ENCODE measurements around the gene RXRA.

The RXRA gene

DNA sequence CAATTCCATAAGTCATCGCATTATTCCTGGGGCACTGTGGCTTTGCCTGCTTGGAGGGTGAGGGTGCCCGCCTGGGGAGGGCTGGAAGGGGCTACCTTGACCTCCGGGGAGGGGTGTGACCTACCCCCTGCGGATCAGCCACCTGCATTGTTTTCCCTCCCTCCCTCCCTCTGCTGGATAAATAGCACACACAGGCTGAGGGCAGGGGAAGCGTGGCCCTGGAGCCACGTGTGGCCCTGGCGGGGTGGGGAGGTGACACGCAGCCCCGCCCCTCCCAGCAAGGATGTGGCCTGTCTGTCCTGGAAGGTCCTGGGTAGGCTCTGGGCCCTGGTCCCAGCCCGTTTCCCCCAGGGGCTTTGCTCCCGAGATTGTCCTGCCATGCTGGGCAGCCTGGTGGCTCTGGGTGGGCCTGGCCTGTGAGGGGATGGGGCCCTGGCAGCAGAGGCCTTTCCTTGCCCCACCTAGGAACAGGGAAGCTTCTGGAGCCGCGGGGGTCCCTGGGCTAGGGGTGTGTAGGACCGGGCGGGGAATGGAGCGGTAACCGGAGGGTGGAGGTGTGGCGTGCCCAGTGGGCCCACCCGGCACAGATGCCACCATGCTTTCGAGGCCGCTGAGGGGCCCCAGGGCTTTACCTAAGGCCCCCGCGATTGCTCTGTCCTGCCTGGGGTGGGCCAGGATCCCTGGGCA, 33.4 kb downstream of the RXRA start:
- no peak for TF ChIP-seq LEF1 (IDR thresholded peaks at IDR 0.05; ENCODE audit: borderline replicate concordance)
- no peak for TF ChIP-seq SP1 (IDR thresholded peaks at IDR 0.05)
- TF ChIP-seq BHLHE40 (IDR thresholded peaks at IDR 0.05; ENCODE audit: borderline replicate concordance): no peak
- no peak for TF ChIP-seq NFRKB (IDR thresholded peaks at IDR 0.05)
- TF ChIP-seq PKNOX1 (IDR thresholded peaks at IDR 0.05): no peak
- TF ChIP-seq FOXM1 (IDR thresholded peaks at IDR 0.05; ENCODE audit: borderline replicate concordance): no peak
- no peak for TF ChIP-seq FOXK2 (IDR thresholded peaks at IDR 0.05)
- no peak for TF ChIP-seq ELF4 (IDR thresholded peaks at IDR 0.05)
- TF ChIP-seq SUZ12 (IDR thresholded peaks at IDR 0.05): no peak
- no peak for TF ChIP-seq ARNT (IDR thresholded peaks at IDR 0.05)
- TF ChIP-seq FOXA1 (IDR thresholded peaks at IDR 0.05): no peak
- POLR2A ChIA-PET: no interaction called here
- DNase-seq (ENCODE audit: extremely low spot score): no peak
- CTCF ChIA-PET: no interaction called here

GRCh38 chr9:134360180-134360759, 34.0 kb downstream of the RXRA start:
- TF ChIP-seq ZNF384 (IDR thresholded peaks at IDR 0.05): no peak
- TF ChIP-seq BHLHE40 (IDR thresholded peaks at IDR 0.05; ENCODE audit: borderline replicate concordance): no peak
- no peak for TF ChIP-seq LEF1 (IDR thresholded peaks at IDR 0.05; ENCODE audit: borderline replicate concordance)
- TF ChIP-seq FOXM1 (IDR thresholded peaks at IDR 0.05; ENCODE audit: borderline replicate concordance): no peak
- TF ChIP-seq TARDBP (IDR thresholded peaks at IDR 0.05): no peak
- no peak for TF ChIP-seq FOXA1 (IDR thresholded peaks at IDR 0.05)
- TF ChIP-seq NFRKB (IDR thresholded peaks at IDR 0.05): no peak
- TF ChIP-seq PKNOX1 (IDR thresholded peaks at IDR 0.05): no peak
- TF ChIP-seq SUZ12 (IDR thresholded peaks at IDR 0.05): no peak
- TF ChIP-seq L3MBTL2 (conservative IDR thresholded peaks at IDR 0.05): no peak
- no peak for TF ChIP-seq HDGF (IDR thresholded peaks at IDR 0.05; ENCODE audit: borderline replicate concordance)
- no peak for TF ChIP-seq FOXK2 (IDR thresholded peaks at IDR 0.05)
- no peak for TF ChIP-seq SP1 (IDR thresholded peaks at IDR 0.05)
- TF ChIP-seq ARNT (IDR thresholded peaks at IDR 0.05): no peak
- TF ChIP-seq ELF4 (IDR thresholded peaks at IDR 0.05): no peak
- DNase-seq (ENCODE audit: extremely low spot score): no peak
- ChIA-PET POLR2A (no interaction called here), CTCF (no interaction called here)

DNA sequence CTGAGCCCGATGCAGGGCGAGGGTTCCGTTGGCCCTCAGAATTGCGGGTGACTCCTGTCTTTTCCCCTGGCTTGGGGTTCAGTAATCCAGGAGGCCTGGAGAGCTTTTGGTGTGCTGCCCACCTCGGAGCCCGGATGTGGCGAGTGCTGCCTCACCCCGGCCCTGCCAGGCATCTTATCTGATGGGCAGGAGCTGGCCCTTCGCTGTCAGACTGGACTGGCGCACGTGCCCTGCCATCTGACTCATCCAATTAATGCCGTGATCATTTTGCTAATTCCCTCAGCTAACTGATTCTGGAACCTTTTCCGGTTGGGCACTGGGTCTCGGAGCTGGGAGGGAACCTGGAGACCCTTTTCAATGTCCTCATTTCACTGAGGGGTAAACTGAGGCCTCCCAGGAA, 34.6 kb downstream of the RXRA start:
- no peak for DNase-seq (ENCODE audit: extremely low spot score)
- TF ChIP-seq SP1 (IDR thresholded peaks at IDR 0.05) (no peak), ARNT (IDR thresholded peaks at IDR 0.05) (no peak), FOXA1 (IDR thresholded peaks at IDR 0.05) (no peak), FOXK2 (IDR thresholded peaks at IDR 0.05) (no peak), ZNF384 (IDR thresholded peaks at IDR 0.05) (no peak), FOXM1 (IDR thresholded peaks at IDR 0.05; ENCODE audit: borderline replicate concordance) (no peak), PKNOX1 (IDR thresholded peaks at IDR 0.05) (no peak), BHLHE40 (IDR thresholded peaks at IDR 0.05; ENCODE audit: borderline replicate concordance) (no peak), HDGF (IDR thresholded peaks at IDR 0.05; ENCODE audit: borderline replicate concordance) (no peak), TARDBP (IDR thresholded peaks at IDR 0.05) (no peak), LEF1 (IDR thresholded peaks at IDR 0.05; ENCODE audit: borderline replicate concordance) (no peak), NFRKB (IDR thresholded peaks at IDR 0.05) (no peak), CTBP1 (IDR thresholded peaks at IDR 0.05; ENCODE audit: borderline replicate concordance) (no peak), L3MBTL2 (conservative IDR thresholded peaks at IDR 0.05) (no peak), SUZ12 (IDR thresholded peaks at IDR 0.05) (no peak), ELF4 (IDR thresholded peaks at IDR 0.05) (no peak)
- ChIA-PET POLR2A (no interaction called here), CTCF (no interaction called here)

- DNase-seq (ENCODE audit: extremely low spot score): no peak
- no peak for TF ChIP-seq NFRKB (IDR thresholded peaks at IDR 0.05)
- TF ChIP-seq LEF1 (IDR thresholded peaks at IDR 0.05; ENCODE audit: borderline replicate concordance): no peak
- no peak for TF ChIP-seq BHLHE40 (IDR thresholded peaks at IDR 0.05; ENCODE audit: borderline replicate concordance)
- no peak for TF ChIP-seq ZNF384 (IDR thresholded peaks at IDR 0.05)
- CTCF ChIA-PET: no interaction called here
- POLR2A ChIA-PET: no interaction called here
Measured at GRCh38 chr9:134361426-134361825, 35.2 kb downstream of the RXRA start.

- TF ChIP-seq PKNOX1 (IDR thresholded peaks at IDR 0.05) (no peak), FOXK2 (IDR thresholded peaks at IDR 0.05) (no peak), FOXA1 (IDR thresholded peaks at IDR 0.05) (no peak), L3MBTL2 (conservative IDR thresholded peaks at IDR 0.05) (no peak), FOXM1 (IDR thresholded peaks at IDR 0.05; ENCODE audit: borderline replicate concordance) (no peak), HDGF (IDR thresholded peaks at IDR 0.05; ENCODE audit: borderline replicate concordance) (no peak)
Measured at GRCh38 chr9:134361843-134362414, 35.7 kb downstream of the RXRA start.

More at GRCh38 chr9:134361843-134362414, 35.7 kb downstream of the RXRA start:
- ChIA-PET CTCF (no interaction called here), POLR2A (no interaction called here)
- DNase-seq (ENCODE audit: extremely low spot score): no peak
